Measurements from ENCODE around the gene ARID4B. TPM values are rescaled to one million over a fixed set of nuclear protein-coding genes. Genes with fewer than 3 reads are reported as not detected.
A peak's percentile ranks its signal among the peaks of the same experiment; 100 is the strongest.

Gene ARID4B
- total RNA-seq, result 10 to 100 TPM; 15.2 to 99.7 (median 30.8) TPM

GRCh38 chr1:235327559-235328270, at the start of gene ARID4B:
ARID4B (minus strand) TSS chr1:235328179; CDS start chr1:235326919, 1,260 bp downstream.
- peak within 1 kb of the TSS; percentile 93 to 98 (median 96) for H3K27ac ChIP-seq
- peak in 1 of 6 experiments; percentile 13 for TF ChIP-seq CTCF (IDR thresholded peaks at IDR 0.05)
- TF ChIP-seq POLR2A (IDR thresholded peaks at IDR 0.05), result peak in 2 of 4 donors; percentile 70 to 79
- no peaks in the 10 kb centered on the region for H3K27me3 ChIP-seq
- no peaks in the 10 kb centered on the region for H3K36me3 ChIP-seq
- WGBS, 2 donors, result 0% methylated on average over 11 to 18 of the region's 58 CpGs
- DNase-seq, result peak; percentile 56
- intact Hi-C loops (cut with DNase I), result loop anchor here (10.0 kb wide), 1 partner anchor 63 kb away; no protein-coding TSS in a partner anchor
- peak within 1 kb of the TSS; percentile 77 to 94 (median 90) for H3K4me3 ChIP-seq
- no peaks in the 10 kb centered on the region for H3K9me3 ChIP-seq
- peaks cover 27 to 74% (median 48%) of the 10 kb centered on the region in 3 donors for H3K4me1 ChIP-seq

GRCh38 chr1:235375919-235376605, 48.1 kb upstream of the ARID4B start:
- H3K27me3 ChIP-seq, result no peaks in the 10 kb centered on the region
- no peaks in the 10 kb centered on the region for H3K9me3 ChIP-seq
- no peaks in the 10 kb centered on the region for H3K4me1 ChIP-seq
- 96 to 100% methylated on average over 6 of the region's 6 CpGs for WGBS, 2 donors
- H3K27ac ChIP-seq, result no peak overlapping the region
- peaks cover 0 to 55% (median 4%) of the 10 kb centered on the region in 3 donors for H3K36me3 ChIP-seq
- no peak for TF ChIP-seq CTCF (IDR thresholded peaks at IDR 0.05)
- TF ChIP-seq POLR2A (IDR thresholded peaks at IDR 0.05), result no peak
- intact Hi-C loops (cut with DNase I), result no loop called here
- H3K4me3 ChIP-seq, result no peak overlapping the region
- no peak for DNase-seq

- no peak for TF ChIP-seq CTCF (IDR thresholded peaks at IDR 0.05)
- no peak for TF ChIP-seq POLR2A (IDR thresholded peaks at IDR 0.05)
- 86 to 92% methylated on average over 5 of the region's 5 CpGs for WGBS, 2 donors
- Histone ChIP-seq H3K36me3 (peaks cover 0 to 20% (median 0%) of the 10 kb centered on the region in 3 donors), H3K27me3 (no peaks in the 10 kb centered on the region), H3K4me3 (no peak overlapping the region), H3K27ac (no peak overlapping the region), H3K4me1 (peaks cover 3 to 17% (median 5%) of the 10 kb centered on the region in 3 donors), H3K9me3 (no peaks in the 10 kb centered on the region)
- no peak for DNase-seq
- intact Hi-C loops (cut with DNase I), result no loop called here
Observed at GRCh38 chr1:235369802-235370201, 41.8 kb upstream of the ARID4B start.

GRCh38 chr1:235368428-235368827, 40.4 kb upstream of the ARID4B start:
- intact Hi-C loops (cut with DNase I), result no loop called here
- TF ChIP-seq POLR2A (IDR thresholded peaks at IDR 0.05) (no peak), CTCF (IDR thresholded peaks at IDR 0.05) (no peak)
- Histone ChIP-seq H3K36me3 (peaks cover 0 to 14% (median 0%) of the 10 kb centered on the region in 3 donors), H3K27me3 (no peaks in the 10 kb centered on the region), H3K4me1 (peaks cover 3 to 17% (median 5%) of the 10 kb centered on the region in 3 donors), H3K9me3 (no peaks in the 10 kb centered on the region), H3K27ac (no peak overlapping the region), H3K4me3 (peak overlapping the region in 1 of 4 donors; percentile 82)
- no peak for DNase-seq
- 72 to 77% methylated on average over 4 to 5 of the region's 5 CpGs for WGBS, 2 donors
